H54 (cell line): Measurements from ENCODE around the gene BCAS3.
"Not testable (repeated sequence)": the region's sequence is repeated elsewhere in the genome, so short reads cannot be mapped to it uniquely, and the experiment has no call there.

Experiments
- DNase-seq: peaks from one replicate; pipeline ENCODE4 v3.0.0; 2011; ENCODE audit warnings: low spot score, mixed read lengths; ENCODE audit not compliant: insufficient read length
- FAIRE-seq: peaks from 3 replicates; lab custom pipeline; 2011; peaks lifted over from hg19 to GRCh38; lab: Jason Lieb, UNC
- POLR2A ChIP-seq: IDR thresholded peaks from 2 replicates; pipeline ENCODE4 v1.6.1; 2011; ENCODE audit warnings: low read depth, mild to moderate bottlenecking, low read length

Gene BCAS3

GRCh38 chr17:61420745-61421398 is 743.2 kb downstream of the BCAS3 start:
- DNase-seq (no peak), FAIRE-seq (no peak)
- TF ChIP-seq POLR2A: no peak

- no peak for FAIRE-seq
- no peak for DNase-seq
- TF ChIP-seq POLR2A: no peak
Measured at GRCh38 chr17:61421460-61421859, 743.8 kb downstream of the BCAS3 start.

- FAIRE-seq (no peak), DNase-seq (no peak)
- TF ChIP-seq POLR2A: no peak
Measured at GRCh38 chr17:61422116-61422799, 744.6 kb downstream of the BCAS3 start.

- FAIRE-seq: no peak
- no peak for TF ChIP-seq POLR2A
- no peak for DNase-seq
Measured at GRCh38 chr17:61422869-61423268, 745.2 kb downstream of the BCAS3 start.

- no peak for TF ChIP-seq POLR2A
- FAIRE-seq (no peak), DNase-seq (no peak)
Measured at GRCh38 chr17:61423967-61424649, 746.5 kb downstream of the BCAS3 start.

GRCh38 chr17:61425682-61426481 is 748.2 kb downstream of the BCAS3 start:
- no peak for DNase-seq
- no peak for TF ChIP-seq POLR2A
- FAIRE-seq: peak; percentile 20

- DNase-seq: no peak
- peak; percentile 76 for FAIRE-seq
- TF ChIP-seq POLR2A: no peak
Measured at GRCh38 chr17:61426482-61427304, 749.0 kb downstream of the BCAS3 start.

- no peak for DNase-seq
- TF ChIP-seq POLR2A: no peak
- no peak for FAIRE-seq
Measured at GRCh38 chr17:61427567-61427966, 749.9 kb downstream of the BCAS3 start.

- no peak for TF ChIP-seq POLR2A
- FAIRE-seq: no peak
- DNase-seq: no peak
Measured at GRCh38 chr17:61429274-61429673, 751.6 kb downstream of the BCAS3 start.

- not testable (repeated sequence) for FAIRE-seq, DNase-seq
Measured at GRCh38 chr17:61429831-61430230, 752.2 kb downstream of the BCAS3 start.

- FAIRE-seq: peak; percentile 96
- DNase-seq: no peak
- TF ChIP-seq POLR2A: no peak
Measured at GRCh38 chr17:61431594-61432311, 754.1 kb downstream of the BCAS3 start.

- DNase-seq (no peak), FAIRE-seq (no peak)
- TF ChIP-seq POLR2A: no peak
Measured at GRCh38 chr17:61436273-61436672, 758.6 kb downstream of the BCAS3 start.
